Tibial nerve (tissue), 4 donors: ENCODE measurements around the gene COL25A1.

Source experiments
- EP300 ChIP-seq, 2 donors: sonication (generic); formaldehyde crosslinking; IDR thresholded peaks; one replicate each; pipeline ENCODE4 v1.6.1; 2017; ENCODE audit warnings: antibody characterized with exemption in 2 of 2, mild to moderate bottlenecking in 1 of 2
- POLR2A ChIP-seq, 2 donors: fragments of 450-650 bp; IDR thresholded peaks; one replicate each; pipeline ENCODE4 v1.6.1; 2017; ENCODE audit warnings: antibody characterized with exemption in 2 of 2, mild to moderate bottlenecking in 2 of 2, moderate library complexity in 2 of 2
- TF ChIP-seq, protein P1 (sequence below), 5 experiments: fragments of 200-600 bp in 3 of 5; fragments of 450-650 bp in 2 of 5; sonication (generic) in 3 of 5; IDR thresholded peaks; one replicate each; pipeline ENCODE4 v1.5.1; 2016 to 2019; ENCODE audit warnings: antibody characterized with exemption in 5 of 5, mild to moderate bottlenecking in 3 of 5, moderate library complexity in 2 of 5

DNA sequence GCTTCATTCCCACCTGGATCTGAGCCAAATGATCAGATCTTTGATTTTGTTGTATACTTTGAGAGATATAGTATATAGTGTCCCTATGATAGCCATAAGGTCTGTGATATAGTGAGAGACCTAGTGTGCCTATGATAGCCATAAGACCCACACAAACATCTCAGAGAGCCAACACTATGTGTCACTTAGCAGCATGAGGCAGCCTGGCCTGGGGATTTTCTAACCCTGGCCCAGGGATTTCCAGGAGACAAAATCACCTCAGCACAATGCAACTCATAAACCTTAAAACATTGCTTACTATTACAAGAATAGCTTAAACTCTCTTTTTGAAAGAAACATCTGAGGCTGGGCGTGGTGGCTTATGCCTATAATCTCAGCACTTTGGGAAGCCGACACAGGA is 23.2 kb upstream of the COL25A1 start:
- TF ChIP-seq, protein P1, sequence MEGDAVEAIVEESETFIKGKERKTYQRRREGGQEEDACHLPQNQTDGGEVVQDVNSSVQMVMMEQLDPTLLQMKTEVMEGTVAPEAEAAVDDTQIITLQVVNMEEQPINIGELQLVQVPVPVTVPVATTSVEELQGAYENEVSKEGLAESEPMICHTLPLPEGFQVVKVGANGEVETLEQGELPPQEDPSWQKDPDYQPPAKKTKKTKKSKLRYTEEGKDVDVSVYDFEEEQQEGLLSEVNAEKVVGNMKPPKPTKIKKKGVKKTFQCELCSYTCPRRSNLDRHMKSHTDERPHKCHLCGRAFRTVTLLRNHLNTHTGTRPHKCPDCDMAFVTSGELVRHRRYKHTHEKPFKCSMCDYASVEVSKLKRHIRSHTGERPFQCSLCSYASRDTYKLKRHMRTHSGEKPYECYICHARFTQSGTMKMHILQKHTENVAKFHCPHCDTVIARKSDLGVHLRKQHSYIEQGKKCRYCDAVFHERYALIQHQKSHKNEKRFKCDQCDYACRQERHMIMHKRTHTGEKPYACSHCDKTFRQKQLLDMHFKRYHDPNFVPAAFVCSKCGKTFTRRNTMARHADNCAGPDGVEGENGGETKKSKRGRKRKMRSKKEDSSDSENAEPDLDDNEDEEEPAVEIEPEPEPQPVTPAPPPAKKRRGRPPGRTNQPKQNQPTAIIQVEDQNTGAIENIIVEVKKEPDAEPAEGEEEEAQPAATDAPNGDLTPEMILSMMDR (IDR thresholded peaks at IDR 0.05), result no peak
- TF ChIP-seq POLR2A (IDR thresholded peaks at IDR 0.05), result no peak
- no peak for TF ChIP-seq EP300 (IDR thresholded peaks at IDR 0.05)
